Activated CD4-positive, alpha-beta T cell treated with anti-CD3 and anti-CD28 coated beads, Interleukin-2, amount 50 U/mL, for 16 hours (primary cell): ENCODE measurements around the gene PGK1.
"Not testable (repeated sequence)": the region's sequence is repeated elsewhere in the genome, so short reads cannot be mapped to it uniquely, and the experiment has no call there.

Source experiments
- DNase-seq: peaks from one replicate; pipeline ENCODE4 v3.0.0-alpha.2; 2020

Gene PGK1

DNA sequence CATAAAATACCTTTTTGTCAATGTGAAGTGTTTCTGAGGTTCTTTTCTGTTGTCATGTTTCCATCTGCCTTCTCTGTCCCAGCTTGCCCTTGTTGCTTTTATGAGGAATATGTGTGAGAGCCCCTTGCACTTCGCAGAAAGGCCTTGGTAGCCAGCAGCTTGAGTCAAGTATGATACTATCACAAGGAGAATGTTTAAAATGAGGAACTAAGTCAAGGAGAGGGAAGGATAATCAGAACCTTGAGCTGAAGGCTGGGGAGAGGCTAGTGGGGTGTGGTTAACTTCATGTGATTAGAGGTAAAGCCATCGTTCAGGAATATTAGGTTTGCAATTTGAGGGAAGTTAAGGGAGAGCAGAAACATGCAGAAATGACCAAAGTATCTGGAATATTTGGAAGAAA lies 12.7 kb downstream of the PGK1 start:
- DNase-seq: no peak

DNA sequence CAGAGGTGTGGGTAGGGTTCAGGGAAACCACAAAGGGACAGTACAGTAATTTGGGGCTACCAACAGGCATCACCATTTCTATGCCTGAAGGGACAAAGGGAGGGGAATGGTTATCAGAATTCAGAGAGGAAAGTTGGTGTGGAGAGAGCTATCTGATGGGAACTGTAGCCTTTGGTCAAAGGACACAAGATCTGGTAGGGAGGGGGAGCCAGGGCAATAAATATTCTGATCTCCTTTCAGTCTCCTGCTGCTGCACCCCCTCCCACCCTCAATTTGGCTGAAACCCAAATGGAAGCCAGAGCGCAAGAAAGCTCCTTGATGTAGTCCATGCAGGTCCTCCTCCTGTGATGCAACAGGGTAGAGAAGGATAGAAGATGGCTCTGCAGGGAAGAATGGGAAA lies 14.6 kb downstream of the PGK1 start:
- DNase-seq: no peak

DNA sequence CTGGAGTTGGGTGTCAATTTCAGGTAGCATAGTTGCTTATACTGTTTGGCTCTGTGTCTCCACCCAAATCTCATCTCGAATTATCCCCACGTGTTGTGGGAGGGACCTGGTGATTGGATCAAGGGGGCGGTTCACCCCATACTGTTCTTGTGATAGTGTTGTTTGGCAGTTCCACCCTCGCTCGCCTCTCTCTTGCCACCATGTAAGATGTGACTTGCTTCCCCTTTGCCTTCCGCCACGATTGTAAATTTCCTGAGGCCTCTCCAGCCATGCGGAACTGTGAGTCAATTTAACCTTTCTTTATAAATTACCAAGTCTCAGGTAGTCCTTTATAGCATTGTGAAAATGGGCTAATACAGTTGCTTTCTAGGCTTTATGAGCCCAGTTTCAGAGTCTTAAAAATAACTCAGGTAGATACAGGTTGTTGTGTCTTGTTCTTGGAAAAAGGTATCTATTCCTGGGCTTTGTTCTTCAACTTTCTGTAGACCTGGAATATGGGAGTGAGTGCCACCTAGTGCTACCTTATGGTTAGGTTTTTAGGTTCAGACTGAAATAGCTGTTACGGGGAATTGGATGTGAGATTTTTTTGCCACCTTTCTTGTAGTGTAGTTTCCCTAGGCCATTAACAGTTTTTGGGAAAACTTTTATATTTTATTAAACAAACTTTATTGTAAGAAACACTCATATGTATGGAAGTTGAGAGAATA lies 15.6 kb downstream of the PGK1 start:
- no peak for DNase-seq

GRCh38 chrX:78123190-78123589 lies 19.1 kb downstream of the PGK1 start:
- peak; percentile 37 for DNase-seq

- DNase-seq: no peak
Observed at GRCh38 chrX:78124307-78124706, 20.3 kb downstream of the PGK1 start.

GRCh38 chrX:78125148-78125547 lies 21.1 kb downstream of the PGK1 start:
- no peak for DNase-seq

DNA sequence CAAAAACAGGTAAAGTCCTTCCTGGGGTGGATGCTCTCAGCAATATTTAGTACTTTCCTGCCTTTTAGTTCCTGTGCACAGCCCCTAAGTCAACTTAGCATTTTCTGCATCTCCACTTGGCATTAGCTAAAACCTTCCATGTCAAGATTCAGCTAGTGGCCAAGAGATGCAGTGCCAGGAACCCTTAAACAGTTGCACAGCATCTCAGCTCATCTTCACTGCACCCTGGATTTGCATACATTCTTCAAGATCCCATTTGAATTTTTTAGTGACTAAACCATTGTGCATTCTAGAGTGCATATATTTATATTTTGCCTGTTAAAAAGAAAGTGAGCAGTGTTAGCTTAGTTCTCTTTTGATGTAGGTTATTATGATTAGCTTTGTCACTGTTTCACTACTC lies 21.7 kb downstream of the PGK1 start:
- DNase-seq: not testable (repeated sequence)

DNA sequence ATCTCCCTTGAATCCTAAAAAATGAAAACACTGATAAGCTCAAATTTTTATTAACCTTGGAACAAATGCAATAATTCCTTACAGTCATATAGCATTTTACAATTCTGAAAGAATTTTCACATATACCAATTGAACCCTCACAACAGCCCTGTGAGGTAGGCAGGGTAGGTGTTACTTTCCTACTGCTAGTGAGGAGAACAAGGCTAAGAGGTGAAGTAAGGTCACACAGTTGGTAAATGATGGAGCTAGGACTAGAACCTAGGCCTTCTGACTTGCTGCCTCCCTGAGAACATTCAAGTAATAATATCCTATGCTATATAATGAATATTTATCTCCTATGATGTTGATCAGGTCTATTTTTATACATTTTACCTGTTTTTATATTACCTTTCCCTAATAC lies 25.7 kb downstream of the PGK1 start:
- DNase-seq: no peak

- no peak for DNase-seq
Observed at GRCh38 chrX:78130396-78130795, 26.3 kb downstream of the PGK1 start.

- DNase-seq: no peak
Observed at GRCh38 chrX:78131117-78131516, 27.1 kb downstream of the PGK1 start.

- DNase-seq: no peak
Observed at GRCh38 chrX:78133238-78133960, 29.4 kb downstream of the PGK1 start.

DNA sequence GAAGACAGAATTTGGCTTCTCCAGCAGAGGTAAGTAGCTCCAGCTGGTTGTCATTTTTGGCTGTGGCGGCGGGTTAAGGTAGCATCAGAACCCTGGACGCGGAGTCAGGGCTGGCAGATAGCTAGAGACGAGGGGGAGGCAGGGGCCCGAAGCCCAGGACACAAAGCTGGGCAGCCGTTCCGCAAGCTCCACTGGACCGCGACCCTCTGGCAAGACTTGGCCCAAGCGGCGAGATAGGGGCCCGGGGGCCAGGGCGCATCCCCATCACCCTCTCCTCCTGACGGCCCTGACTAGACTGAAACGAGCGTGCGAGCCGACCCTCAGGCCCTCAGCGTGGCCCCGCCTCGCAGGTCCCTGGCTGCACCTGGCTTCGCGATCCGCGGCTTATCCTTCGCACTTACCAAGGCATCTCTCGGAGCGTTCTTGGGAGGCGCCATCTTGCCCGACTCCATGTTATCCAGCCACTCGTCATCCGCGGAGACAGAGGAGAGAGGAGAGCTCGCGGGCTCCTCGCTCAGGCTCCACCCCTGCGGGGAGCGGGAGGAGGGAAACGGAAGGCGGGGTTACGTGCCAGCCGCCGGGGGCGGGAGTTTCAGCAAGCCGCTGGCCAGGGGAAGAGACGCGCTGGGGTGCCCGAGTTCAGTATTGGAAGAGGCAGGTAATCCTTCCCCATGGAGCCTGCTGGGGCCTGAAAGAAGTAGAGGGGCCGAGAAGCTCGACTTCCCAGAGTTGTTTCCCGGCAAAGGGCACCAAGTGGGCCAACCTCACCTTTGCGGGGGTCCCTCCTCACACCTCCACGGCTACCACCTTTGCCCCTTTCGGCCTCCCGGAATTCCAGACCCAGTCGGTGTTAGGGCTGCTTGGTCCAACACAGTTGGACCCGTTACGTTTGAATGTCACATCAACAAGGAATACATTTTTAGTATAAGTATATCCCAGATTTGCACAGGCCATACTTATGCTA lies 35.4 kb downstream of the PGK1 start, which contains the start of gene TAF9B:
TSS of gene TAF9B (minus strand) at position 491 of the 964 bp plus-strand sequence. CDS start at position 452, 39 bp downstream.
- peak; percentile 87 for DNase-seq

DNA sequence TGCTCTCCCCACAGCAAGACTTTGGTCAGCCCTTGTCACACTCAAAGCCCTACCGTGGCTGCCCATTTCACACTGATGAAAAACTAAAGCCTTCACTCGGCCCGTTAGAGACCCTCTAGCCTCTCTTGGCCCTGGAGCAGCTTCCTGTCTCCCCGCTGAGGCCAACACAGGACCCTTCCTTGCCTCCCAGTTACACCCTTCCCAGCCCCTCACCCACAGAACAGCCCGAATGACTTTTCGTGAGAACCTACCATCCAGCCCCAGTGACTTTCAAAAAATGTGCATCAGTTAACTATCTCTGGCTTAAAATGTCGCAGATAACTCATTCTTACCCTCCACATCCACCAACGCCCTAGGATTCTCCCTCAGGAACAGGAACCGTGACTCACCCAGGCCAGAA lies 36.2 kb downstream of the PGK1 start:
- DNase-seq: no peak

DNA sequence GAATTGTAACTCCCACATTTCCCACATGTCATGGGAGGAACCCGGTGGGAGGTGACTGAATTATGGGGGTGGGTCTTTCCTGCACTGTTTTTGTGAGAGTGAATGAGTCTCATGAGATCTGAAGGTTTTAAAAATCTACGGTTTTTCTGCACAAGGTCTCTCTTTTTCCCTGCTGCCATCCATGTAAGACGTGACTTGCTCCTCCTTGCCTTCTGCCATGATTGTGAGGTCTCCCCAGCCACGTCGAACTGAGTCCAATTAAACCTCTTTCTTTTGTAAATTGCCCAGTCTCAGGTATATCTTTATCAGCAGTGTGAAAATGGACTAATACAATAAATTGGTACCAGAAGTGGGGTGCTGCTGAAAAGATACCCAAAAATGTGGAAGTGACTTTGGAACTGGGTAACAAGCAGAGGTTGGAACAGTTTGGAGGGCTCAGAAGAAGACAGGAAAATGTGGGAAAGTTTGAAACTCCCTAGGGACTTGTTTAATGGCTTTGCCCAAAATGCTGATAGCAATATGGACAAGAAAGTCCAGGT lies 43.0 kb downstream of the PGK1 start:
- not testable (repeated sequence) for DNase-seq

DNA sequence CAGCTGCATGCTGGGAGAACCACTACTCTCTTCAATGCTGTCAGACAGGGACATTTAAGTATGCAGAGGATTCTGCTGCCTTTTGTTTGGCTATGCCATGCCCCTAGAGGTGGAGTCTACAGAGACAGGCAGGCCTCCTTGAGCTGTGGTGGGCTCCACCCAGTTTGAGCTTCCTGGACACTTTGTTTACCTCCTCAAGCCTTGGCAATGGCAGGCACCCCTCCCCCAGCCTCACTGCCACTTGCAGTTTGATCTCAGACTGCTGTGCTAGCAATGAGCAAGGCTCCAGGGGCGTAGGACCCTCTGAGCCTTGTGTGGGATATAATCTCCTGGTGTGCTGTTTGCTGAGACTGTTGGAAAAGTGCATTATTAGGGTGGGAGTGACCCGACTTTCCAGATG lies 53.3 kb downstream of the PGK1 start:
- not testable (repeated sequence) for DNase-seq

DNA sequence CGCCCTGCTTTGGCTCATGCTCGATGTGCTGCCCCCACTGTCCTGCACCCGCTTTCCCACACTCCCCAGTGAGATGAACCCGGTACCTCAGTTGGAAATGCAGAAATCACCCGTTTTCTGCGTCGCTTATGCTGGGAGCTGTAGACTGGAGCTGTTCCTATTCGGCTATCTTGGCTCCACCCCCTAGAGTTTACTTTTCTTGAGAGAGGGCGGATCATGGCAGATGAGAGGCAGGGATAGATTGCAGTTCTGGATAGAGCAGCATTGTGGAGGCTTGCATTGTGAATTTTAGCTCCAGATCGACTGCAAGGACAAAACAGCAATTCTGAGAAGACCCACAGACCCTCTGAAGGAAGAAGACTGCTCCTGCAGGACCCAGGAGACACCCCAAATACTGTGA lies 53.8 kb downstream of the PGK1 start:
- not testable (repeated sequence) for DNase-seq

GRCh38 chrX:78160711-78161110 lies 56.7 kb downstream of the PGK1 start:
- not testable (repeated sequence) for DNase-seq

DNA sequence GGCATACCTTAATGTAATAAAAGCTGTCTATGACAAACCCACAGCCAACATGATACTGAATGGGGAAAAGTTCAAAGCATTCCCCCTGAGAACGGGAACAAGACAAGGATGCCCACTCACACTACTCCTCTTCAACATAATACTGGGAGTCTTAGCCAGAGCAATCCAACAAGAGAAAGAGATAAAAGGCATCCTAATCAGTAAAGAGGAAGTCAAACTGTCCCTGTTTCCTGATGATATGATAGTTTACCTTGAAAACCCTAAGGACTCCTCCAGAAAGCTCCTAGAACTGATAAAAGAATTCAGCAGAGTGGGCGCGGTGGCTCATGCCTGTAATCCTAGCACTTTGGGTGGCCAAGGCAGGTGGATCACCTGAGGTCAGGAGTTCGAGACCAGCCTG lies 59.1 kb downstream of the PGK1 start:
- DNase-seq: not testable (repeated sequence)

GRCh38 chrX:78165425-78165824 lies 61.4 kb downstream of the PGK1 start:
- DNase-seq: no peak

GRCh38 chrX:78168065-78168464 lies 64.0 kb downstream of the PGK1 start:
- DNase-seq: peak; percentile 5
